Measurements from ENCODE around the gene MYO15B.
"Not testable (repeated sequence)": the region's sequence is repeated elsewhere in the genome, so short reads cannot be mapped to it uniquely, and the experiment has no call there.

Gene MYO15B

GRCh38 chr17:75575728-75576127, 11.9 kb upstream of the MYO15B start:
- Mint-ChIP-seq H3K9me3 (peaks cover 5% of the 10 kb centered on the region), H3K4me3 (no peak overlapping the region), H3K4me1 (ENCODE audit: low read depth) (peaks cover 28% of the 10 kb centered on the region), H3K27me3 (peaks cover 3% of the 10 kb centered on the region), H3K27ac (peak overlapping the region; percentile 28), H3K36me3 (ENCODE audit: low read depth) (no peaks in the 10 kb centered on the region)
- intact Hi-C loops (cut with micrococcal nuclease): no loop called here

GRCh38 chr17:75576661-75577060, 10.9 kb upstream of the MYO15B start:
- H3K27ac Mint-ChIP-seq: no peak overlapping the region

GRCh38 chr17:75581121-75581725, 6.4 kb upstream of the MYO15B start:
- H3K36me3 Mint-ChIP-seq (ENCODE audit: low read depth); intact Hi-C loops (cut with micrococcal nuclease): not testable (repeated sequence)
- Mint-ChIP-seq H3K4me1 (ENCODE audit: low read depth) (peaks cover 14% of the 10 kb centered on the region), H3K27ac (peak overlapping the region; percentile 41), H3K9me3 (peaks cover 11% of the 10 kb centered on the region), H3K27me3 (peaks cover 12% of the 10 kb centered on the region), H3K4me3 (peak overlapping the region; percentile 56)

More at GRCh38 chr17:75576661-75577060, 10.9 kb upstream of the MYO15B start:
- intact Hi-C loops (cut with micrococcal nuclease): no loop called here
- Mint-ChIP-seq H3K27me3 (peaks cover 11% of the 10 kb centered on the region), H3K9me3 (peaks cover 11% of the 10 kb centered on the region), H3K4me1 (ENCODE audit: low read depth) (peaks cover 25% of the 10 kb centered on the region), H3K36me3 (ENCODE audit: low read depth) (no peaks in the 10 kb centered on the region), H3K4me3 (no peak overlapping the region)

GRCh38 chr17:75583197-75583596, 4.4 kb upstream of the MYO15B start:
- Mint-ChIP-seq H3K9me3 (peaks cover 11% of the 10 kb centered on the region), H3K4me1 (ENCODE audit: low read depth) (peaks cover 21% of the 10 kb centered on the region), H3K27me3 (peaks cover 12% of the 10 kb centered on the region)
- intact Hi-C loops (cut with micrococcal nuclease); H3K27ac Mint-ChIP-seq; H3K4me3 Mint-ChIP-seq; H3K36me3 Mint-ChIP-seq (ENCODE audit: low read depth): not testable (repeated sequence)

GRCh38 chr17:75584849-75585175, 2.8 kb upstream of the MYO15B start:
- no peaks in the 10 kb centered on the region for H3K36me3 Mint-ChIP-seq (ENCODE audit: low read depth)
- H3K4me1 Mint-ChIP-seq (ENCODE audit: low read depth): peaks cover 19% of the 10 kb centered on the region
- intact Hi-C loops (cut with micrococcal nuclease): no loop called here
- H3K27ac Mint-ChIP-seq: no peak overlapping the region
- H3K9me3 Mint-ChIP-seq: peaks cover 11% of the 10 kb centered on the region
- H3K27me3 Mint-ChIP-seq: peaks cover 12% of the 10 kb centered on the region
- no peak overlapping the region for H3K4me3 Mint-ChIP-seq

GRCh38 chr17:75588596-75589011, 1.0 kb downstream of the MYO15B start:
- H3K4me1 Mint-ChIP-seq (ENCODE audit: low read depth): peaks cover 29% of the 10 kb centered on the region
- H3K36me3 Mint-ChIP-seq (ENCODE audit: low read depth): peaks cover 21% of the 10 kb centered on the region
- peak overlapping the region; percentile 93 for H3K27ac Mint-ChIP-seq
- no peaks in the 10 kb centered on the region for H3K27me3 Mint-ChIP-seq
- H3K9me3 Mint-ChIP-seq: no peaks in the 10 kb centered on the region
- intact Hi-C loops (cut with micrococcal nuclease): loop anchor here (2.0 kb wide), 2 partner anchors 72 to 162 kb away; partner anchors contain the start of gene TSEN54
- H3K4me3 Mint-ChIP-seq: peak overlapping the region; percentile 86

- Mint-ChIP-seq H3K4me1 (ENCODE audit: low read depth) (peaks cover 29% of the 10 kb centered on the region), H3K36me3 (ENCODE audit: low read depth) (peaks cover 21% of the 10 kb centered on the region), H3K27me3 (no peaks in the 10 kb centered on the region), H3K4me3 (peak overlapping the region; percentile 78), H3K9me3 (no peaks in the 10 kb centered on the region), H3K27ac (peak overlapping the region; percentile 93)
- intact Hi-C loops (cut with micrococcal nuclease): loop anchor here (2.0 kb wide), 2 partner anchors 72 to 162 kb away; partner anchors contain the start of gene TSEN54
Measured at GRCh38 chr17:75589012-75589918, 1.7 kb downstream of the MYO15B start.

- intact Hi-C loops (cut with micrococcal nuclease): loop anchor here (2.0 kb wide), 2 partner anchors 73 to 163 kb away; partner anchors contain the start of gene TSEN54
- peak overlapping the region; percentile 78 for H3K4me3 Mint-ChIP-seq
- peaks cover 29% of the 10 kb centered on the region for H3K4me1 Mint-ChIP-seq (ENCODE audit: low read depth)
- H3K27ac Mint-ChIP-seq: peak overlapping the region; percentile 93
- H3K27me3 Mint-ChIP-seq: no peaks in the 10 kb centered on the region
- peaks cover 21% of the 10 kb centered on the region for H3K36me3 Mint-ChIP-seq (ENCODE audit: low read depth)
- no peaks in the 10 kb centered on the region for H3K9me3 Mint-ChIP-seq
Measured at GRCh38 chr17:75589919-75590303, 2.3 kb downstream of the MYO15B start.

- peaks cover 21% of the 10 kb centered on the region for H3K36me3 Mint-ChIP-seq (ENCODE audit: low read depth)
- peaks cover 29% of the 10 kb centered on the region for H3K4me1 Mint-ChIP-seq (ENCODE audit: low read depth)
- no peaks in the 10 kb centered on the region for H3K27me3 Mint-ChIP-seq
- no peak overlapping the region for H3K27ac Mint-ChIP-seq
- H3K9me3 Mint-ChIP-seq: no peaks in the 10 kb centered on the region
- peak overlapping the region; percentile 78 for H3K4me3 Mint-ChIP-seq
- intact Hi-C loops (cut with micrococcal nuclease): no loop called here
Measured at GRCh38 chr17:75590314-75590761, 2.7 kb downstream of the MYO15B start.

GRCh38 chr17:75590849-75591721, 3.5 kb downstream of the MYO15B start:
- Mint-ChIP-seq H3K36me3 (ENCODE audit: low read depth) (peaks cover 21% of the 10 kb centered on the region), H3K9me3 (no peaks in the 10 kb centered on the region), H3K27me3 (no peaks in the 10 kb centered on the region), H3K4me3 (no peak overlapping the region), H3K4me1 (ENCODE audit: low read depth) (peaks cover 29% of the 10 kb centered on the region), H3K27ac (no peak overlapping the region)
- intact Hi-C loops (cut with micrococcal nuclease): no loop called here

- no peaks in the 10 kb centered on the region for H3K9me3 Mint-ChIP-seq
Measured at GRCh38 chr17:75591722-75592302, 4.2 kb downstream of the MYO15B start.

GRCh38 chr17:75592348-75593020, 4.9 kb downstream of the MYO15B start:
- intact Hi-C loops (cut with micrococcal nuclease): no loop called here
- no peaks in the 10 kb centered on the region for H3K9me3 Mint-ChIP-seq
- H3K27ac Mint-ChIP-seq: no peak overlapping the region
- peaks cover 25% of the 10 kb centered on the region for H3K4me1 Mint-ChIP-seq (ENCODE audit: low read depth)
- H3K36me3 Mint-ChIP-seq (ENCODE audit: low read depth): peaks cover 21% of the 10 kb centered on the region
- H3K4me3 Mint-ChIP-seq: no peak overlapping the region
- no peaks in the 10 kb centered on the region for H3K27me3 Mint-ChIP-seq

More at GRCh38 chr17:75591722-75592302, 4.2 kb downstream of the MYO15B start:
- H3K4me1 Mint-ChIP-seq (ENCODE audit: low read depth): peaks cover 29% of the 10 kb centered on the region
- no peaks in the 10 kb centered on the region for H3K27me3 Mint-ChIP-seq
- no peak overlapping the region for H3K27ac Mint-ChIP-seq
- peaks cover 21% of the 10 kb centered on the region for H3K36me3 Mint-ChIP-seq (ENCODE audit: low read depth)
- no peak overlapping the region for H3K4me3 Mint-ChIP-seq
- intact Hi-C loops (cut with micrococcal nuclease): no loop called here

GRCh38 chr17:75593430-75593829, 5.8 kb downstream of the MYO15B start:
- H3K4me3 Mint-ChIP-seq; H3K9me3 Mint-ChIP-seq; intact Hi-C loops (cut with micrococcal nuclease); H3K27ac Mint-ChIP-seq; H3K27me3 Mint-ChIP-seq: not testable (repeated sequence)
- Mint-ChIP-seq H3K36me3 (ENCODE audit: low read depth) (peaks cover 21% of the 10 kb centered on the region), H3K4me1 (ENCODE audit: low read depth) (peaks cover 22% of the 10 kb centered on the region)

Data from dendritic cell treated with granulocyte-macrophage colony-stimulating factor and Interleukin-4, amounts not matched to agents 40 ng/mL and 50 ng/mL, for 4 days (primary cell).